ENCODE data around the gene PARP11.

Gene PARP11

DNA sequence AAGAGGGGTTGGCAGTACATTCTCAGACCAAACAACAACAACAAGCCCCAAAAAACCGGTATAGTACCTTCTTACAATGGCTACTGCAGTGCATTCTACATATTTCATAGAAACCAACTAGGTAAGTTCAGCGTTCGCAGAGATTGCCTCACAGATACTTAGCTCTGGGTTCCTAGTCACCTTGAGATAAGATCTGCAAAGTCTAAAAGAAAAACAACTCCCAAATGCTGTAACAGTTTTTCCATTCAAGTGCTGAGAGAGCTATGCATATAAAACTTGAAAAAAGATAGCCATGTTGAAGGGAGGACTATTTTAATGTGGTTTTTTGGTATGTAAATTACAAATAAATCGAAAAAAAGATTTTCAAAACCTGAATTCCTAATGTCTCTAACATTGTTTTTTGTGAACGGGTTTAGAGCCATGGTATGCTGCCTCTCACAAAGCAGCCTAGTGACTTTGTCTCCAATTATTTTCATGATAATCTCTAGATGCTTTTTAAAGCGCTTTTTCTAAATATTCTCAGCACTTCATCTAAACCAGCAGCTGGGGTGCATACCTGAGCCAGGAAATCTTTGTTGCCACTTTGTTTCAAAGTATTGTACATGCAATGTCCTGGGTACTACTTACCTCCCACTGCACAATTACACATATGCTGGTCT lies 63.7 kb downstream of the PARP11 start:
- H3K9me2 ChIP-seq (replicated peaks; ENCODE audit: insufficient read depth, low read length): no peaks in the 10 kb centered on the region
- H3K27me3 ChIP-seq (ENCODE audit: low read length): no peaks in the 10 kb centered on the region
- no peaks in the 10 kb centered on the region for H3F3A ChIP-seq (ENCODE audit: insufficient read depth)
- H3K9me3 ChIP-seq (ENCODE audit: insufficient read depth, low read length): no peaks in the 10 kb centered on the region
- no peak overlapping the region for H3K4me3 ChIP-seq (ENCODE audit: insufficient read depth, low read length, poor library complexity, severe bottlenecking)
- no peaks in the 10 kb centered on the region for H3K79me2 ChIP-seq (ENCODE audit: insufficient read depth, low read length)
- TF ChIP-seq, protein P1, sequence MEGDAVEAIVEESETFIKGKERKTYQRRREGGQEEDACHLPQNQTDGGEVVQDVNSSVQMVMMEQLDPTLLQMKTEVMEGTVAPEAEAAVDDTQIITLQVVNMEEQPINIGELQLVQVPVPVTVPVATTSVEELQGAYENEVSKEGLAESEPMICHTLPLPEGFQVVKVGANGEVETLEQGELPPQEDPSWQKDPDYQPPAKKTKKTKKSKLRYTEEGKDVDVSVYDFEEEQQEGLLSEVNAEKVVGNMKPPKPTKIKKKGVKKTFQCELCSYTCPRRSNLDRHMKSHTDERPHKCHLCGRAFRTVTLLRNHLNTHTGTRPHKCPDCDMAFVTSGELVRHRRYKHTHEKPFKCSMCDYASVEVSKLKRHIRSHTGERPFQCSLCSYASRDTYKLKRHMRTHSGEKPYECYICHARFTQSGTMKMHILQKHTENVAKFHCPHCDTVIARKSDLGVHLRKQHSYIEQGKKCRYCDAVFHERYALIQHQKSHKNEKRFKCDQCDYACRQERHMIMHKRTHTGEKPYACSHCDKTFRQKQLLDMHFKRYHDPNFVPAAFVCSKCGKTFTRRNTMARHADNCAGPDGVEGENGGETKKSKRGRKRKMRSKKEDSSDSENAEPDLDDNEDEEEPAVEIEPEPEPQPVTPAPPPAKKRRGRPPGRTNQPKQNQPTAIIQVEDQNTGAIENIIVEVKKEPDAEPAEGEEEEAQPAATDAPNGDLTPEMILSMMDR (IDR thresholded peaks at IDR 0.05; ENCODE audit: insufficient read depth, low read length, poor library complexity, severe bottlenecking): no peak
- no peak for TF ChIP-seq EZH2phosphoT487 (conservative IDR thresholded peaks at IDR 0.05; ENCODE audit: low read length)
- H3K9ac ChIP-seq (ENCODE audit: low read length): no peak overlapping the region
- H3K27ac ChIP-seq (ENCODE audit: low read depth, low read length): no peak overlapping the region
- H3K4me2 ChIP-seq (ENCODE audit: low read depth, low read length, poor library complexity, severe bottlenecking): no peak overlapping the region
- 0 out of 2 replicates have a peak, but pooled peaks cover 2% of the 10 kb centered on the region for H3K36me3 ChIP-seq (ENCODE audit: low read length)
- H2AFZ ChIP-seq (ENCODE audit: low read depth, low read length, severe bottlenecking): no peak overlapping the region
- no peaks in the 10 kb centered on the region for H4K20me1 ChIP-seq (ENCODE audit: low read depth, low read length)

DNA sequence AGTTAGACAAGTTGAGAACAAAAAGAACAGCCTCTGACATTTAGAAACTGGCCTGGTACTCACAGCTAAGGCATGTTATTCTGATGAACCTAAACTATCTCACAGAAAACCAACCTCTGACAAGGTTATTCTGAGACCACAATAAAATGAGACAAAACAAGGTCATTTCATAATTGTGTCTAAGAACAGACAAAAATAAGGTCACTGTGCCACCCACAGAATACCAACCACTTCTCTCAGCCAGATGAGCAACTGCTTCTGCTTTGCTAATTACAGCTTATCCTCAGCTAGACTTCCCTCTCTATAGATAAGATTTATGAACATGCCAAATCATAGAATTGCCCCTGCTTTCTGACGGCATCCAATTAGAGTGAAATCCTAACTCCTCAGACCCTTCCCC lies 68.1 kb downstream of the PARP11 start:
- H3K27ac ChIP-seq (ENCODE audit: low read depth, low read length): no peak overlapping the region
- TF ChIP-seq, protein P1 (IDR thresholded peaks at IDR 0.05; ENCODE audit: insufficient read depth, low read length, poor library complexity, severe bottlenecking): no peak
- no peak for TF ChIP-seq EZH2phosphoT487 (conservative IDR thresholded peaks at IDR 0.05; ENCODE audit: low read length)
- no peaks in the 10 kb centered on the region for H4K20me1 ChIP-seq (ENCODE audit: low read depth, low read length)
- no peaks in the 10 kb centered on the region for H3K9me2 ChIP-seq (replicated peaks; ENCODE audit: insufficient read depth, low read length)
- H3K27me3 ChIP-seq (ENCODE audit: low read length): no peaks in the 10 kb centered on the region
- H2AFZ ChIP-seq (ENCODE audit: low read depth, low read length, severe bottlenecking): no peak overlapping the region
- H3K4me2 ChIP-seq (ENCODE audit: low read depth, low read length, poor library complexity, severe bottlenecking): no peak overlapping the region
- no peak overlapping the region for H3K4me3 ChIP-seq (ENCODE audit: insufficient read depth, low read length, poor library complexity, severe bottlenecking)
- H3K9me3 ChIP-seq (ENCODE audit: insufficient read depth, low read length): no peaks in the 10 kb centered on the region
- no peaks in the 10 kb centered on the region for H3K36me3 ChIP-seq (ENCODE audit: low read length)
- H3F3A ChIP-seq (ENCODE audit: insufficient read depth): no peaks in the 10 kb centered on the region
- no peak overlapping the region for H3K9ac ChIP-seq (ENCODE audit: low read length)
- H3K79me2 ChIP-seq (ENCODE audit: insufficient read depth, low read length): no peaks in the 10 kb centered on the region

DNA sequence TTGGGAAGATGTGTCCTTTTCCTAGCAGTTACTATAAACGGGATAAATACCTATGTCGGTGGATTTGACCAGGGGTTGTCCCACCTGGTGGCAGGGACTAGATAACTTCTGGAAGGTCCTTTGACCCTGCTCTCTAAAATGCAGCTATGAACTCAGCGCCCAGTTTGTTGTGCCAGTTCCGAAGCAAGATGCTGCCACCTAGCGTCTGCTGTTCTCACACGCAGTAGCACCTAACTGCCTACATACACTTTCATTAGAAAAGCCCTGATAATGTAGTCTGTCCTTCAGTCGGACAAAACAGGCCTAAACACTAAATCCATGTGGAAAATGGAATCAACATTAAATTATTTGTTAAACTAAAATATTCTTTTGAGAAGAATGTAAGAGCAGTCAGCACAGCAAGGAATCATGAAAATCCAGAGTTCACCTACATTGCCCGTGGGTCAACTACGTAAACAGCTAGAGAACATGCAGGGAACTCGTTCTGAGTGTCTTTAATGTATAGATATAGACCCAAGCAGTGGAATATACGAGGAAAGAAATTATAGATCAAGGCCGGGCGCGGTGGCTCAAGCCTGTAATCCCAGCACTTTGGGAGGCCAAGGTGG lies 69.2 kb downstream of the PARP11 start:
- Histone ChIP-seq H3K79me2 (ENCODE audit: insufficient read depth, low read length) (no peaks in the 10 kb centered on the region), H3K4me2 (ENCODE audit: low read depth, low read length, poor library complexity, severe bottlenecking) (no peak overlapping the region), H3K27me3 (ENCODE audit: low read length) (no peaks in the 10 kb centered on the region), H3F3A (ENCODE audit: insufficient read depth) (no peaks in the 10 kb centered on the region), H3K9me2 (replicated peaks; ENCODE audit: insufficient read depth, low read length) (no peaks in the 10 kb centered on the region), H3K9ac (ENCODE audit: low read length) (no peak overlapping the region), H3K9me3 (ENCODE audit: insufficient read depth, low read length) (no peaks in the 10 kb centered on the region), H3K4me3 (ENCODE audit: insufficient read depth, low read length, poor library complexity, severe bottlenecking) (no peak overlapping the region), H3K36me3 (ENCODE audit: low read length) (no peaks in the 10 kb centered on the region), H4K20me1 (ENCODE audit: low read depth, low read length) (no peaks in the 10 kb centered on the region), H3K27ac (ENCODE audit: low read depth, low read length) (no peak overlapping the region), H2AFZ (ENCODE audit: low read depth, low read length, severe bottlenecking) (no peak overlapping the region)
- no peak for TF ChIP-seq EZH2phosphoT487 (conservative IDR thresholded peaks at IDR 0.05; ENCODE audit: low read length)
- TF ChIP-seq, protein P1 (IDR thresholded peaks at IDR 0.05; ENCODE audit: insufficient read depth, low read length, poor library complexity, severe bottlenecking): peak; percentile 83
